ENCODE data around the gene PCDHGB1.
"Not testable (repeated sequence)": the region's sequence is repeated elsewhere in the genome, so short reads cannot be mapped to it uniquely, and the experiment has no call there.

PCDHGB1 gene

GRCh38 chr5:141383345-141383744 lies 33.4 kb downstream of the PCDHGB1 start:
- DNase-seq (ENCODE audit: low spot score), result no peak

- no peak for DNase-seq (ENCODE audit: low spot score)
Observed at GRCh38 chr5:141384471-141385267, 34.8 kb downstream of the PCDHGB1 start.

- DNase-seq (ENCODE audit: low spot score), result not testable (repeated sequence)
Observed at GRCh38 chr5:141387557-141388311, 37.8 kb downstream of the PCDHGB1 start, which contains the start of gene PCDHGB4. Gene PCDHGB4 (plus strand): TSS chr5:141387698. CDS start chr5:141387885, 187 bp downstream.

GRCh38 chr5:141388661-141389060 lies 38.8 kb downstream of the PCDHGB1 start:
- DNase-seq (ENCODE audit: low spot score), result no peak

- no peak for DNase-seq (ENCODE audit: low spot score)
Observed at GRCh38 chr5:141389153-141390042, 39.5 kb downstream of the PCDHGB1 start.

GRCh38 chr5:141392429-141393198 lies 42.7 kb downstream of the PCDHGB1 start, which contains the start of gene PCDHGA8:
Gene PCDHGA8 (plus strand): TSS chr5:141392633. CDS start chr5:141392814, 181 bp downstream.
- no peak for DNase-seq (ENCODE audit: low spot score)

GRCh38 chr5:141393267-141393666 lies 43.4 kb downstream of the PCDHGB1 start:
- DNase-seq (ENCODE audit: low spot score), result no peak

GRCh38 chr5:141394401-141395187 lies 44.7 kb downstream of the PCDHGB1 start:
- DNase-seq (ENCODE audit: low spot score), result not testable (repeated sequence)

GRCh38 chr5:141397756-141398551 lies 48.1 kb downstream of the PCDHGB1 start, which contains the start of gene PCDHGB5:
Gene PCDHGB5 (plus strand): TSS chr5:141397947. CDS start chr5:141398128, 181 bp downstream.
- not testable (repeated sequence) for DNase-seq (ENCODE audit: low spot score)

- no peak for DNase-seq (ENCODE audit: low spot score)
Observed at GRCh38 chr5:141398608-141399007, 48.7 kb downstream of the PCDHGB1 start.

- DNase-seq (ENCODE audit: low spot score), result no peak
Observed at GRCh38 chr5:141399555-141400258, 49.8 kb downstream of the PCDHGB1 start.

Measured in pons (tissue), 1 donor.